Osteocyte (in vitro differentiated cells): ENCODE data around the gene WNT7B. TPM values are rescaled to one million over a fixed set of nuclear protein-coding genes. Genes with fewer than 3 reads are reported as not detected.

ENCODE experiments used
- DNase-seq: peaks from one replicate; pipeline ENCODE4 v3.0.0; 2021; ENCODE audit warnings: mixed read lengths; ENCODE audit not compliant: unreplicated experiment; ENCODE audit errors: extremely low spot score
- H3K27ac Mint-ChIP-seq: one replicate; pipeline ENCODE4 v1.8.0; 2021; ENCODE audit warnings: mild to moderate bottlenecking, mixed read lengths; ENCODE audit not compliant: unreplicated experiment
- H3K27me3 Mint-ChIP-seq: one replicate; pipeline ENCODE4 v1.8.0; 2021; ENCODE audit warnings: mixed read lengths; ENCODE audit not compliant: unreplicated experiment
- H3K36me3 Mint-ChIP-seq: one replicate; pipeline ENCODE4 v1.8.0; 2021; ENCODE audit warnings: mixed read lengths; ENCODE audit not compliant: unreplicated experiment
- H3K4me1 Mint-ChIP-seq: one replicate; pipeline ENCODE4 v1.8.0; 2021; ENCODE audit warnings: mixed read lengths; ENCODE audit not compliant: unreplicated experiment
- H3K4me3 Mint-ChIP-seq: one replicate; pipeline ENCODE4 v1.8.0; 2021; ENCODE audit warnings: mild to moderate bottlenecking, moderate library complexity, mixed read lengths; ENCODE audit not compliant: unreplicated experiment
- H3K9me3 Mint-ChIP-seq: one replicate; pipeline ENCODE4 v1.8.0; 2021; ENCODE audit warnings: mixed read lengths; ENCODE audit not compliant: unreplicated experiment
- CTCF ChIP-seq: fragments of 200-600 bp; sonication (generic); IDR thresholded peaks from 2 replicates; pipeline ENCODE4 v1.5.0; 2021; ENCODE audit warnings: antibody characterized with exemption, mild to moderate bottlenecking, moderate library complexity
- total RNA-seq: library from RNA; stranded (reverse); gene quantifications from 2 replicates; pipeline ENCODE4 v1.2.1, GENCODE V29; 2021

WNT7B gene
- total RNA-seq, 1 donor from 2014 or later = 2.3 TPM

DNA sequence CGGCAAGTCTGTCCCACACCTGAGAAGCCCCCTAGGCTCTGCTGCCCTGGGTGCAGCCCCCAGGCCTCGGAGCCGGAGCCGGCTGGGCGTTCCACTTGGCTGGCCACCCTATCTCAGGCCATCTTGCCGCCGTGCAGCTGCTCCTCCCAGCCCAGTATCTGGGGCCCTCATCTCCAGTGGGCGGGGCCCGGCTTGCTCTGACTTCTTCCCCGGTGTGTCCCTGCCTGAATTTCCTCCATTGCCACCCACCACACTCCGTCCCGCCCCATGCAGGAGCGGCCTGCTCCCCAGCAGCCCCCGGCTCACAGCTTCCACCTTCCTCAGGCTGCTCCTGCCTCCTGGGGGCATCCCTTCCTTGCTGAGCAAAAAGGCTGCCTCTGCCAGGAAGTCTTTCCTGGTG lies 46.6 kb downstream of the WNT7B start:
- TF ChIP-seq CTCF = no peak
- DNase-seq = no peak
- Mint-ChIP-seq H3K36me3 (no peaks in the 10 kb centered on the region), H3K9me3 (no peaks in the 10 kb centered on the region), H3K4me1 (peaks cover 27% of the 10 kb centered on the region), H3K27ac (no peak overlapping the region), H3K4me3 (no peak overlapping the region), H3K27me3 (peaks cover 1% of the 10 kb centered on the region)

DNA sequence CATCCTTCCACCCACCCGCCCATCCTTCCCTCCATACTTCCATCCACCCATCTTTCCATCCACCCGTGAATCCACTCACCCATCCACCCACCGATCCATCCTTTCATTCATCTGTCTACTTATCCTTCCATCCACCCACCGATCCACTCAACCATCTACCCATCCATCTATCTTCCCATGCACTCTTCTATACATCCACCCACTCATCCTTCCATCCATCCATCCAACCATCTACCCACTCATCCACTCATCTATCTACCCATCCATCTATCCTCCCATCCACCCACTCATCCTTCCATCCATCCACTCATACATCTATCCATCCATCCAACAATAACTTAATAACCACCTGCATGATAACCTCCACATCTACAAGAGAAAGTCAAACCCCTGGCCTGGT lies 47.3 kb downstream of the WNT7B start:
- Mint-ChIP-seq H3K4me3 (no peak overlapping the region), H3K27ac (no peak overlapping the region), H3K36me3 (no peaks in the 10 kb centered on the region), H3K4me1 (peaks cover 20% of the 10 kb centered on the region), H3K9me3 (no peaks in the 10 kb centered on the region), H3K27me3 (no peaks in the 10 kb centered on the region)
- no peak for DNase-seq
- TF ChIP-seq CTCF = no peak

- Mint-ChIP-seq H3K4me3 (no peak overlapping the region), H3K27me3 (no peaks in the 10 kb centered on the region), H3K27ac (no peak overlapping the region), H3K36me3 (no peaks in the 10 kb centered on the region), H3K9me3 (no peaks in the 10 kb centered on the region), H3K4me1 (peaks cover 18% of the 10 kb centered on the region)
- DNase-seq = no peak
- no peak for TF ChIP-seq CTCF
Measured at GRCh38 chr22:45928726-45929368, 48.1 kb downstream of the WNT7B start.

DNA sequence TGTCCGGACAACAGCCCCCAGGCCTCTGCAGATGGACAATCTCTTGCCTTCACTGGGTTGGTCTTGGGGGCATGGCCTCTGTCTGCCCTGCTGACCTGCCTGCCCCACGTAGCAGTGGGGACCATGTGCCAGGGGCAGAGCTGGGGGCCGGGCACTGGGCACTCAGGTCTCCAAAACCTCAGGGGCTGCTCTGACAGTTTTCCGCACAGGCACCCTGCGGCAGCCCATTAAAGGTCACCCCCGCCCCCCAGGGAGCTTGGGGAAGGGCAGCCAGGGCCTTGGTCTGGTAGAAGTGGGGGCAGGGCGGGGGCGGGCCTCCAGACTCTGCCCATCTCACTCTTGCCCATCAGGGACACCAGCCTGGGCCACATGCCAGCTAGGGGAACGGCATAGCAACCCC lies 49.9 kb downstream of the WNT7B start:
- Mint-ChIP-seq H3K27ac (no peak overlapping the region), H3K4me1 (peaks cover 12% of the 10 kb centered on the region), H3K4me3 (no peak overlapping the region), H3K36me3 (no peaks in the 10 kb centered on the region), H3K9me3 (no peaks in the 10 kb centered on the region), H3K27me3 (no peaks in the 10 kb centered on the region)
- DNase-seq = no peak
- TF ChIP-seq CTCF = no peak

GRCh38 chr22:45926433-45926832 lies 50.5 kb downstream of the WNT7B start:
- H3K27ac Mint-ChIP-seq = no peak overlapping the region
- no peak overlapping the region for H3K4me3 Mint-ChIP-seq
- no peak for DNase-seq
- H3K4me1 Mint-ChIP-seq = peaks cover 7% of the 10 kb centered on the region
- no peaks in the 10 kb centered on the region for H3K36me3 Mint-ChIP-seq
- TF ChIP-seq CTCF = no peak
- H3K27me3 Mint-ChIP-seq = no peaks in the 10 kb centered on the region
- H3K9me3 Mint-ChIP-seq = no peaks in the 10 kb centered on the region
